Breast epithelium (tissue), 3 donors: ENCODE results near the gene OVOL1.

Experiments
- CTCF ChIP-seq, 3 donors: fragments of 450-650 bp; IDR thresholded peaks; one replicate each; pipeline ENCODE4 v1.5.1; 2016 to 2017; ENCODE audit warnings: antibody characterized with exemption in 3 of 3, mild to moderate bottlenecking in 3 of 3, moderate library complexity in 3 of 3
- POLR2A ChIP-seq: fragments of 450-650 bp; IDR thresholded peaks from one replicate; pipeline ENCODE4 v1.6.1; 2016; ENCODE audit warnings: antibody characterized with exemption, mild to moderate bottlenecking, moderate library complexity

GRCh38 chr11:65821107-65821506 is 34.2 kb downstream of the OVOL1 start:
- no peak for TF ChIP-seq CTCF (IDR thresholded peaks at IDR 0.05)
- TF ChIP-seq POLR2A, result no peak
